ENCODE measurements around the gene ORM2. TPM values are rescaled to one million over a fixed set of nuclear protein-coding genes. Genes with fewer than 3 reads are reported as not detected.

Gene ORM2
- total RNA-seq, 1 donor from 2014 or later, result not detected

DNA sequence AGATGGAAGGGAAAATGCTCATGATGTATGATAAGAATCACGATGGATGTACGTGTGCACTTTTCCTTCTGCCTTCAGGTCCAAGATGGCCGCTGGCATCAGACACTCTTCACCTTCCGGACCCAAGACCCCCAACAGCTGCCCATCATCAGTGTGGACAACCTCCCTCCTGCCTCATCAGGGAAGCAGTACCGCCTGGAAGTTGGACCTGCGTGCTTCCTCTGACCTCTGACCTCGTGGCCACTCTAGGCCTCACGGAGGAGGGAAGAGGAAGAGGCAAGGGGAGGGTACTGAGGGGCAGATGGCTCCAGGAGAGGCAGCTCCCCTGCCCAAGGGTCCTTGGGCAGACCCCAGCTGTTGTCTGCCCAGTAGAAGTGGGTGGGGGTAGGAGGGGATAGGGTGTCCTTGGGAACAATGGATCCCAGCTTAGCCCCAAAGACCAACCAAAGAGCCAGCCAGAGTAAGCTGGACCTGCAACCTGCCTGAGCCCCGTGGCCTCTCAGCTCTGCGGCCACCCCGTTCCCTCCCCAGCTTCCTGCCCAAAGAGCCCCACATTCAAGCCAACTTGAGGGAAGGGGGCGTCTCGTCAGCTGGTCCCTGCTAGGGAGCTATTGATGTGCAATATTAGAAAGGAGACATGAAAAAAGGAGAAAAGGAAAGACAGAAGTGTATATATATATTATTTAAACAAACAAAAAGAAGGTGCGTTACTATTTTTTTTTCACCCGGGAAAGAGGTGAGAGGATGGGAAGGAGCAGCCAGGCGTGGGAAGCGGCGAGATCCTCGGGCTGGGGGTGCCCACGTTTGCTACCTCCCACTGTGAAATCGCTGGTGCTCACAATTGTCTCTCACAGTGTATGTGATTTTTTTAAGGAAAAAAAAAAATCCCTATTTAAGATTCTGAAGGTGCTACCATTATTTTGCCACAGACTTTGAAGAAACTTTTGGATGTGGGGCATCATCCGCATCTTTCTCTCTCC is 18.9 kb upstream of the ORM2 start:
- no peak for DNase-seq (ENCODE audit: low read depth)
- TF ChIP-seq, protein P1, sequence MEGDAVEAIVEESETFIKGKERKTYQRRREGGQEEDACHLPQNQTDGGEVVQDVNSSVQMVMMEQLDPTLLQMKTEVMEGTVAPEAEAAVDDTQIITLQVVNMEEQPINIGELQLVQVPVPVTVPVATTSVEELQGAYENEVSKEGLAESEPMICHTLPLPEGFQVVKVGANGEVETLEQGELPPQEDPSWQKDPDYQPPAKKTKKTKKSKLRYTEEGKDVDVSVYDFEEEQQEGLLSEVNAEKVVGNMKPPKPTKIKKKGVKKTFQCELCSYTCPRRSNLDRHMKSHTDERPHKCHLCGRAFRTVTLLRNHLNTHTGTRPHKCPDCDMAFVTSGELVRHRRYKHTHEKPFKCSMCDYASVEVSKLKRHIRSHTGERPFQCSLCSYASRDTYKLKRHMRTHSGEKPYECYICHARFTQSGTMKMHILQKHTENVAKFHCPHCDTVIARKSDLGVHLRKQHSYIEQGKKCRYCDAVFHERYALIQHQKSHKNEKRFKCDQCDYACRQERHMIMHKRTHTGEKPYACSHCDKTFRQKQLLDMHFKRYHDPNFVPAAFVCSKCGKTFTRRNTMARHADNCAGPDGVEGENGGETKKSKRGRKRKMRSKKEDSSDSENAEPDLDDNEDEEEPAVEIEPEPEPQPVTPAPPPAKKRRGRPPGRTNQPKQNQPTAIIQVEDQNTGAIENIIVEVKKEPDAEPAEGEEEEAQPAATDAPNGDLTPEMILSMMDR (conservative IDR thresholded peaks at IDR 0.05; ENCODE audit: low read depth, low read length), result no peak
- no peak overlapping the region for H3K4me3 ChIP-seq (ENCODE audit: low read depth, low read length)

DNA sequence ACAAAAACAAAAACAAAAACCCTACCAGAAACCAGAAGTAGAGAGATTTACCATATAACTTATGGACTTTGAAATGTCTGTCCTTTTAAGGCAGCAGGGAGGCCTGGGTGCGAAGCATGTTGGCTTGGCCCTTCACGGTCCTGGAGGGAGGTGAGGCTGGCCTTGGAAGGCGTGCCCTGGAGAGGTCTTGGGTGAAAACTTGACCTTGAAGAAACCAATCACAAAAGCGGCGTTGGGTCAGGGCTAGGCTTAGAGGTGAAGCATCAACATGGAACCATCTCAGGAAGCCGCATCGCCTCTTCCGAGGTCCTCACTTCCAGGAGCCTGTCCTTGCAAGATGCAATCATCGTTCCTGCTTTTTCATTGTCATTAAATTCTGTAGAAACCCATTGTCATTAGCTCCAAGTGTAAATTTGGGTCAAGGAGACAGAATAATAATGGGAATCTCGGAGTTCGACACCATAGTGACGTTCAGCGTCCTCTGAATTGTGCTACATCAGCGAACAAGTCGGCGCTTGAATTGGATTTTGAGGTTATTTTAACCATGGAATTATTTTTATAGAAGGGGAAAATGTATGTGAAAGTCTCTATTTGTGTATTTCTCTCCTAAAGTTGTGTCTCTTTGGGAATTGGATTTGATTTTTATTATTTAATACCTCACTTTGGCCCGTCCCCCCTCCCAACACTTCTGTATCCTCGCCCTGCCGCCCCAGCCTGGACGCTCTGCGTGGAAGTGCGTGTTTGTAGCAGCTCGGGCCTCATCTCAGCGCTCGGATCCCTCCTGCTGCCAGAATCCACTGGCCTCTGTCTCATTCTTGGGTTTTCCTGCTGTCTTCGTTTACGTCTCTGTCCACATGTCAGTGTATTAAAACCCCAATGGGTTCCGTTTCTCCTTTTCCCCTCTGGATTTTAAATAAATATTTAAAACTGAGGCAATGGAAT is 17.8 kb upstream of the ORM2 start:
- no peak overlapping the region for H3K4me3 ChIP-seq (ENCODE audit: low read depth, low read length)
- TF ChIP-seq, protein P1 (conservative IDR thresholded peaks at IDR 0.05; ENCODE audit: low read depth, low read length), result no peak
- no peak for DNase-seq (ENCODE audit: low read depth)

DNA sequence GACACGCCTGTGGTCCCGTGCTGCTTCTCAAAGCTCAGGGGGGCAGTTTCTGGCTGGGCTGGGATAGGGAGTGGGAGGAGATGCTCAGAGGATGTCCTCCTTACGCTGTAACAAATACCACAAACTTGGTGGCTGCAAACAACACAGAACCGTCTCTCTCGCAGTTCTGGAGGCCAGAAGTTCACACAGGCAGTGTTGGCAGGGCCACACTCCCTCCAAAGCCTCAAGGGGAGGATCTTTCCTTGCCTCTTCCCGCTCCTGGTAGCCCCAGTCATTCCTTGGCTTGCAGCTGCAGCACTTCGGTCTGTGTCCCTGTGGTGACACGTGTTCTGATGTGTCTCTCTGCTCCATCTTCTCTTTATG is 17.2 kb upstream of the ORM2 start:
- TF ChIP-seq, protein P1 (conservative IDR thresholded peaks at IDR 0.05; ENCODE audit: low read depth, low read length), result no peak
- no peak overlapping the region for H3K4me3 ChIP-seq (ENCODE audit: low read depth, low read length)
- no peak for DNase-seq (ENCODE audit: low read depth)

DNA sequence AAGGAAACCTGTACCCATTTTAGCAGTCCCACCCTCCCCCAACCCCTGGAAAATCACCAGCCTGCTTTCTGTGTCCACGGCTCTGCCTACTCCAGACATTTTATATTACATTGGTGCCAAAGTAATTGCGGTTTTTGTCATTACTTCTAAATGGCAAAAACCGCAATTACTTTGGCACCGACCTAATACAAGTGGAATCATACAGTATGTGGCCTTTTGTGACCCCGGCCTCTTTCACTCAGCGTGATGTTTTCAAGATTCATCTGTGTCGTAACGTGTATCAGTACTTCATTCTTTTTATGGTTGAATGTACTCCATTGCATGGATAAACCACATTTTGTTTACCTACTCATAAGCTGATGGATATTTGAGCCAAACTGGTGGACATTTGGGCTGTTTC is 16.5 kb upstream of the ORM2 start:
- TF ChIP-seq, protein P1 (conservative IDR thresholded peaks at IDR 0.05; ENCODE audit: low read depth, low read length), result no peak
- H3K4me3 ChIP-seq (ENCODE audit: low read depth, low read length), result no peak overlapping the region
- DNase-seq (ENCODE audit: low read depth), result no peak

DNA sequence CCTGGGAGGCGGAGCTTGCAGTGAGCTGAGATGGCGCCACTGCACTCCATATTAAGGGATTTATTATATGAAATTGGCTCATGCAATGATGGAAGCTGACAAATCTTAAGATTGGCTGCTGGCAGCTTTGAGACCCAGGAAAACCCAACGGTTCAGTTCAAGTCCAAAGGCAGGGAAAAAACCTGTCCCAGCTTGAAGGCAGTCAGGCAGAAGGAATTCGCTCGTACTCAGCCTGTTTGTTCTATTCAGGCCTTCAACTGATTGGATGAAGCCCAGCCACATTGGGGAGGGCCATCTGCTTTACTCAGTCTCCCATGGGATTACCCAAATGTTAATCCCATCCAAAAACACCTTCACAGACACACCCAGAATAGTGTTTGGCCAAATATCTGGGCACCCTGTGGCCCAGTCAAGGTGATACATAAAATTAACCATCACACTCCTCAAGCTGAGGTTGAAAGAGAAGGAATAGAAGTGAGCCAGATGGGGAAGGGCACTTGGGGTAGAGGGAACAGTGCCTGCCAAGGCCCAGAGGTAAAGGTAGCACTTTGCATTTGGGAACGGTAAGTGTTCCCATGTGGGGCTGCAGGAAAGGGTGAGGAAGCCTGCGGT is 15.3 kb upstream of the ORM2 start:
- DNase-seq (ENCODE audit: low read depth), result no peak
- TF ChIP-seq, protein P1 (conservative IDR thresholded peaks at IDR 0.05; ENCODE audit: low read depth, low read length), result no peak
- H3K4me3 ChIP-seq (ENCODE audit: low read depth, low read length), result no peak overlapping the region

DNA sequence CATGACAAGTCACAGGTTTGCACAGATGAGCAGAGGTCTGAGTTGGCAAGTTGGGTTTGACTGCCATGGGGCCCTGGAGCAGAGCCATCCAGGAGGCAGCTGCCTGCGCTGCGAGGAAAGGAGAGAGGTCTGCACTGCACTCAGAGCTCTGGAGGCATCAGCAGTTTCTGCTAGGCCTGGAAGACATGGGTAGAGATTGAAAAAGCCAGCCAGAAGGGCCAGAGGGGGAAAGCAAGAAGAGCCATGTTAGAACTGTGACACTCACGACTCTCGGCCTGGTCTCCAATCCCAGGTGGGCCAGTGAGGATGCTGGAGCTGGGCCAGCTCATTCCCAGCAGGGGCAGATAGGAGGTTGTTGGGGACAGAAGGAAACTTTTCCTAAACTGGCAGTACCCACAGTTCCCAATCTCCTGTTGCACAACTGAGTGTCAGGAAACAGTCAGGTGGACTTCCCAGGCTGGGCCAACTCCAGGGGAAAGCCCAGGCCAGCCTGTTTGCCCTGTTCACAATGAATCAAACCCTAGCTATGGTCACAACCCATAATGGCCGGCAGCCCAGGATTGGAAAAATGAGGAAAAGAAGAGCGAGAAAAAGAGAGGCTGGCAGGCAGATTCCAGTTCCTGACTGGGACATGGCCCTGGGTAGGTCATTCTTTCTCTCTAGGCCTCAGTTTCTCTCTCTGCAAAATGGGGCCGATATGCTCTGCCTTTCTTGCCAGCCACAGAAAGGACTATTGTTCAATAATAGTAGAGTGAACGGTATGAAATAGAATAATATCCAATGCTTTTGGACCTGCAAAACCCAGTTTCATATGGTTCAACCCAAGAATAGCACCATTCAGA is 14.6 kb upstream of the ORM2 start:
- H3K4me3 ChIP-seq (ENCODE audit: low read depth, low read length), result no peak overlapping the region
- TF ChIP-seq, protein P1 (conservative IDR thresholded peaks at IDR 0.05; ENCODE audit: low read depth, low read length), result no peak
- peak; percentile 20 for DNase-seq (ENCODE audit: low read depth)
